ENCODE results near the gene FAR1.

Gene FAR1

DNA sequence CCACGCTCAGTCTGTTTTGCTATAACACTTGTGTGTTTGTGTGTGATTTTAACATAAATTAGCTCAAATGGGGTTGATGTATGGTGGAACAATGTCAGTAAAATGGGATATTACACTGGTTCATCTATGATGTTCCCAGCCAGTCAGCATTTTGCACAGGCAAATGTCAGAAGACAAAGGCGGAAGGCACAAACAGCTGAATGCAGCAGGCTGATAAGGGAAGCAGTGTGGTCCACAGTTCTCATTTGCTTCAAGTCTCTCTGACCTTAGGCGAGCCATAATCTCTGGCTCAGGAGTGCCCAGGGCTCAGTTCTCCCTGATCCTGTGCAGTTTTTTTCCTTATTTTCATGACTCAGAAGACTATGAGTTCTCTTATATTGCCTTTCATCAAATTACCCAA lies 102.7 kb downstream of the FAR1 start:
- Mint-ChIP-seq H3K36me3 (ENCODE audit: low read depth) (no peaks in the 10 kb centered on the region), H3K9me3 (no peaks in the 10 kb centered on the region), H3K4me3 (no peak overlapping the region), H3K27me3 (no peaks in the 10 kb centered on the region), H3K4me1 (ENCODE audit: low read depth) (no peaks in the 10 kb centered on the region), H3K27ac (no peak overlapping the region)

DNA sequence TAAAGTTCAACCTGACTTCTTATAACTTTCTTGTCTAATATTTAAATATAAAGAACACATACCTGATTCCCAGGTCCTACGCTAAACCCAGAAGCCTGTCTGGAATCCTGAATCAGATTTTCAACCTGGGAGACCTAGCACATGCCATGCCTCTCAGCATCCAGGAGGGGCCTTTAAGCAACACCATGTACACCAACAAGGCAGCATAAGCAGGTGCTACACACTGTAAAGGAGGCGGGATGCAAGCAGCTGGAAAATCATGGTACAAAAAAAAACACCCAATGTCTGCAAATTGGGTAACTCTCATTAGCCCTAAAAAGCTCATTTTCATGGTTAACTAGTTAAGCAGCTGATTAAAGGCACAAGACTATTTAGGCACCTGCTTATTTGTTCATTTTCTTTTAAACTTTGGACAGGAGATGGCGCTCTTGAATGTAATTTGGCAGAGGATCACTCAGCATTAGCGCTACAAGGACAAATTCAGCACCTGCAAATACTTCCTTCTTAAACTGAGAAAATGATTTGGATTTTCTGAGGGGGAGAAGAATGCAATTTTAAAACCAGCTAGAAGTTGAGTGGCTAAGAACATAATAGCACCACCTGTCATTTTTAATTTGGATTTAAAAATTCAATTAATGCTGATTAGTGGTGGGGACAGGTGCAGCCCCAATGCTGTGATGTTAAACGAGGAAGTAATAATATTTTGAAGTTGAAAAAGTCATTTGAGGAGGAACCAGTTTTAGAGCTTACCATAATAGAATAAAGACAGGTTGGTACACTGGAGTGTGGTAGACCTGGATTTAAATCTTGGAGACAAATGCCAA lies 104.0 kb downstream of the FAR1 start:
- no peaks in the 10 kb centered on the region for H3K36me3 Mint-ChIP-seq (ENCODE audit: low read depth)
- H3K4me1 Mint-ChIP-seq (ENCODE audit: low read depth) = peaks cover 3% of the 10 kb centered on the region
- H3K4me3 Mint-ChIP-seq = no peak overlapping the region
- H3K9me3 Mint-ChIP-seq = no peaks in the 10 kb centered on the region
- no peaks in the 10 kb centered on the region for H3K27me3 Mint-ChIP-seq
- H3K27ac Mint-ChIP-seq = no peak overlapping the region

DNA sequence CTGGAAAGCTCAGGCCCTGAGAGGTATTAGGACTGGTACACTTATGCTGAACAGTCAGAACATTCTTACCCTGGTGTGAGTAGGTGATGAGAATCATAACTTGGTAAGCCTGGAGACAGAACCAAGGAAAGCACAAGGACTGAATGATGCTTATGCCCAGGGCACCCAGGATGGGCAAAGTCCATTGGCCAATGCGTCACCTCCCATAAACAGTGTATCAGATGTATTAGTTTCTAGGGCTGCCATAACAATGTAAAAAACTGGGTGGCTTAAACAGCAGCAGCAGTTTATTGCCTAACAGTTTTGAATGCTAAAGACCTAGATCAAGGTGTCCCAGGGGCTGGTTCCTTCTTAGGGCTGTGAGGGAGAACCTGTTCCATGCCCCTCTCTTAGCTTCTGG lies 107.0 kb downstream of the FAR1 start:
- H3K9me3 Mint-ChIP-seq = no peaks in the 10 kb centered on the region
- no peaks in the 10 kb centered on the region for H3K36me3 Mint-ChIP-seq (ENCODE audit: low read depth)
- no peak overlapping the region for H3K27ac Mint-ChIP-seq
- peaks cover 3% of the 10 kb centered on the region for H3K4me1 Mint-ChIP-seq (ENCODE audit: low read depth)
- H3K27me3 Mint-ChIP-seq = no peaks in the 10 kb centered on the region
- no peak overlapping the region for H3K4me3 Mint-ChIP-seq

DNA sequence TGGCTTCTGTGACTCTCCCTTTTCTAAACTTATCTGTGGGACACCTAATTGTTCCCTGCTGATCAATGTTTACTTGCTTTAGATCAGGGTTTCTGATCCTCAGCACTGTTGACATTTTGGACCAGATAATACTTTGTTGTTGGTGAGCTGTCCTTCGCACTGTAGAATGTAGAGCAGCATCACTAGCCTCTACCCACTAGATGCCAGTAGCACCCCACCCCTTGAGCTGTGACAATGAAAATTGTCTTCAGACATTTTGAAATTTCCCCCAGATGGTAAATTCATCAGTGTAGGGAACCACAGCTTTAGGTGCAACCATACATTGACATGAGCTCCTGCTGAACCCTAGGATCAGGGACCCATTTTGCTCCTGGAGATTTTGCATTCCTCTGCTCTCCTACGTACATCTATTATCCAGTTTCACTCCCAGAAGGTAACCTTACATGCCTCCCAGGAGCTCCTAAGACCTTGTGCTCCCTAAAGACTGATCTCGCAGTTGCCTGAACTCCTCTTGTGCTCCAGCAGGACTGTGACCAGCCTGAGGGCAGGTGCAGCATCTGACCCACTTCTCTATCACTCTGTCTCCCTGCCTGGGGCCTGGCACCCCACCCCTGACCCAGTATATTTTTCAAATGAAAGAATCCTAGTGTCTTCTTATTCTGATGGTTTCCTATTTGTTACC lies 107.8 kb downstream of the FAR1 start:
- H3K4me3 Mint-ChIP-seq = no peak overlapping the region

DNA sequence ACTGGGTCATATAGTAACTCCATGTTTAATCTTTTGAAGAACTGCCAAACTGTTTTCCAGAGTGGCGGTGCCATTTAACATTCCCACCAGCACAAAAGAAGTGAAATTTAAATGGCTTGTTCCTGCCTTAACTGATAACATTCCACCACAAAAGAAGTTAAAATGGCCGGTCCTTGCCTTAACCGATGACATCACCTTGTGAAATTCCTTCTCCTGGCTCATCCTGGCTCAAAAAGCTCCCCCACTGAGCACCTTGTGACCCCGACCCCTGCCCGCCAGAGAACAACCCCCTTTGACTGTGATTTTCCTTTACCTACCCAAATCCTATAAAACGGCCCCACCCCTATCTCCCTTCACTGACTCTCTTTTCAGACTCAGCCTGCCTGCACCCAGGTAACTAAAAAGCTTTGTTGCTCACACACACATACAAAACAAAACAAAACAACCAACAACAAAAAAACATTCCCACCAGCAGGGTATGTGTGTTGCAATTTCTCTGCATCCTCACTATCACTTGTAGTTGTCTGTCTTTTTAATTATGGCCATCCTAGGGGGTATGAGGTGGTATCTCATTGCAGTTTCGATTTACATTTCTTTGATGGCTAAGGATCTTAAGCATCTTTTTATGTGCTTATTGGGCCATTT lies 109.0 kb downstream of the FAR1 start:
- Mint-ChIP-seq H3K9me3 (no peaks in the 10 kb centered on the region), H3K27me3 (no peaks in the 10 kb centered on the region), H3K36me3 (ENCODE audit: low read depth) (no peaks in the 10 kb centered on the region), H3K4me1 (ENCODE audit: low read depth) (peaks cover 3% of the 10 kb centered on the region), H3K4me3 (no peak overlapping the region), H3K27ac (no peak overlapping the region)

More for the DNA sequence above, 107.8 kb downstream of the FAR1 start:
- H3K36me3 Mint-ChIP-seq (ENCODE audit: low read depth) = no peaks in the 10 kb centered on the region
- H3K27me3 Mint-ChIP-seq = no peaks in the 10 kb centered on the region
- H3K9me3 Mint-ChIP-seq = no peaks in the 10 kb centered on the region
- H3K4me1 Mint-ChIP-seq (ENCODE audit: low read depth) = peaks cover 3% of the 10 kb centered on the region
- H3K27ac Mint-ChIP-seq = no peak overlapping the region

DNA sequence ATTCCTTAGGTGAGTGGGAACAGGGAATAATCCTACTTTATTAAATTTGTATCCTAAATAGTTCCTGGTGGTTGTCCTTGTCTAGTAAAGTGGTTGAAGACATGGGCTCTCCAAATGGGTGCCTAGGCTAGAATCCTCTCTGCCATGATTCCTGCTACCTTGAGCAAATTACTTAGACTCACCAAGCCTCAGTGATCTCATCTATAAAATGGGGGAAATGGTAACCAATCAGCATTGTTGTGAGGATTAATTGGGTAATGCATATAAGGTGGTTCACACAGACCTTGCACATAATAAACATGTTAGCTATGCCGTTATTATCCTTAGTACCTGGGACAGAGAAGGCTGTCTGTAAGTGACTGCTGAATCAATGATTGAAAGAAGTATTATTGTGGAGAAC lies 109.9 kb downstream of the FAR1 start:
- no peaks in the 10 kb centered on the region for H3K27me3 Mint-ChIP-seq
- no peaks in the 10 kb centered on the region for H3K9me3 Mint-ChIP-seq
- H3K4me1 Mint-ChIP-seq (ENCODE audit: low read depth) = peaks cover 3% of the 10 kb centered on the region
- no peak overlapping the region for H3K27ac Mint-ChIP-seq
- H3K4me3 Mint-ChIP-seq = no peak overlapping the region
- no peaks in the 10 kb centered on the region for H3K36me3 Mint-ChIP-seq (ENCODE audit: low read depth)

DNA sequence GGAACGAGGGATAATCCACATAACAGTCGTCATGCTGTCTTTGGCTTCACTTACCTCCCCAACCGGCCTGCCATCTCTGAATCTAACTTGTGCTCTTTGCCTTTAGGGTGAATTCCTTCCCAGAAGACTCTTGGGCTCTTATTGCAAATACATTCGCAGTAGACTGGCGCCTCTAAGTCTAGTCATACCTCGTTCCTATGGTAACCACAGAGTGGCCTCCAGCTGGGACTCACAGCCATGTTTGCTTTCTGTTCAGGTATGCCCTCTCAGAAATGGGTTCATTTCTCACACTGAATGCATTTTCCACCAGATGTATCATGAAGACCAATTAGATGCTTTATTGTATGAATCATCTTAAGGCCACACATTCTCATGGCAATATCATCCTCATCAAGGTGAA lies 112.7 kb downstream of the FAR1 start:
- Mint-ChIP-seq H3K27me3 (no peaks in the 10 kb centered on the region), H3K4me3 (no peak overlapping the region), H3K4me1 (ENCODE audit: low read depth) (peaks cover 3% of the 10 kb centered on the region), H3K9me3 (no peaks in the 10 kb centered on the region), H3K27ac (no peak overlapping the region), H3K36me3 (ENCODE audit: low read depth) (no peaks in the 10 kb centered on the region)

Measured in stimulated activated naive CD8-positive, alpha-beta T cell treated with anti-CD3 and anti-CD28 coated beads, Interleukin-15, Interleukin-2, amounts not matched to agents 100 ng/mL and 50 ng/mL, for 24 hours (primary cell).